ENCODE measurements around the gene RHBDD1.

The RHBDD1 gene

DNA sequence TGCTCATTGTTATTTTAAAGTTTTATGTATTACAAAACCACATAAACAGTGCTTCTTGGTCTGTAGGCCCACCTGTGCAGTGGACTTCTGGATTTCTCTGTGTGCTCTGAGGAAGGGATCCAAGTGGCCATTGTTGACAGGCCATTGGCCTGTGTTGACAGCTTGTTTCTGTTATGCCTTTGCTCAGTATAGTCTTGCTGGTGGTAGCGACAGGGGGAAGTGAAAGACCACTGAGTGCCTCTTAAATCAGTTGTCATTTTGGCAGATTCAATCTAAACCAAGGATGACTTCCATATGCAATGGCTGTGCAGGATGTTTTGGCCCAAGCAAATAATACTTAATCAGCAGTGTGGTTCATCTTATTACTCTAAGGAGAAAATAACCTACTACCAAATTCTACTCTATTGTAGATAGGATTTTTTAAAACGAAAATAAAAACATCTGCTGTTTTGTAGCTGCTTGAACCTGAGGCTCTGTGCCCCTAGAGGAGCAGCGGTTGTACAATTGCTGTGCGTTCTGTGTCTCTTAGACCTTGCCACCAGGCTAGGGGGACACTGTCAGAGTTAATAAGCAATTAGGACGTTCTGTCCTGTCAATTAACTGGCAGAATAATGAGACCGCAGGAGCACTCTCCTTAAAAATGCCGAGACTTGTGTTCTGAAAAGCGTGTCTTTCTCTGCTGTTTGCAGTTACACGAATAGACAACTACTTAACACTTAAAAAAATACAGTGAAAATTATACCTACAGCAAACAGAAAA is 108.2 kb downstream of the RHBDD1 start:
- no peak for DNase-seq

DNA sequence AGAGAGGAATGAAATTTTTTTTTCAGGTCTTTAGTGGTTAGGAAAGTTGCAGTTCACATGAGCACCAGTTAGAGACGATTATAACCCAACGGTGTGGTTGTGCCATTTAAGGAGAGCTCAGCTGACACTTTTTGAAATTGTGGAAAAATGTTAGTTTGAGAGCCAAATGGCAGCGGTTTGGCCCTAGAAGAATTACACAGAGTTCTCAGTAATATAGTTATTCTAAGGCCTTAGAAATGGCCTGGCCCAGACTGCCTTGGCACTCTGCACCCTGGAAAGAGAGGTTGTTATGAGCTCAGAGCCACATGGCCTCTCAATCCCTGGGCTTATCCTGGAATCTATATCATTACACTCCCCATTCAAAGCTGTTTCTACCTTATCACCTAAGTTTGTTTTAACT is 117.4 kb downstream of the RHBDD1 start:
- DNase-seq: no peak

GRCh38 chr2:226953826-226954225 is 118.0 kb downstream of the RHBDD1 start:
- no peak for DNase-seq

- no peak for DNase-seq
Measured at GRCh38 chr2:226956659-226957058, 120.8 kb downstream of the RHBDD1 start.

DNA sequence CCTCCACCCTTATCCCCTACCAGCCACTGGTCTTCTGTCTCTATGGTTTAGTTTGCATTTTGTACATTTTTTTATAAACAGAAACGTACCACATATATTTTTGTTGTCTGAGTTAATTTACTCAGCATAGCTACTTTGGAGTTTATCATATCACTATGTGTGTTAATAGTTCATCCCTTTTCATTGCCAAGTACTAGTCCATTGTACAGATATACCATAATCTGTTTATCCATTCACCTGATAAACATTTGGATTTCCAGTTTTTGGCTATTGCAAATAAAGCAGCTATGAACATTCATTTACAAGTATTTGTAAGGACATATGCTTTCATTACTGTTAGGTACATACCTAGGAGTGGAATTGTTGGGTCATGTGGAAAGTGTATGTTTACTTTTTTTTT is 123.6 kb downstream of the RHBDD1 start:
- DNase-seq: no peak

DNA sequence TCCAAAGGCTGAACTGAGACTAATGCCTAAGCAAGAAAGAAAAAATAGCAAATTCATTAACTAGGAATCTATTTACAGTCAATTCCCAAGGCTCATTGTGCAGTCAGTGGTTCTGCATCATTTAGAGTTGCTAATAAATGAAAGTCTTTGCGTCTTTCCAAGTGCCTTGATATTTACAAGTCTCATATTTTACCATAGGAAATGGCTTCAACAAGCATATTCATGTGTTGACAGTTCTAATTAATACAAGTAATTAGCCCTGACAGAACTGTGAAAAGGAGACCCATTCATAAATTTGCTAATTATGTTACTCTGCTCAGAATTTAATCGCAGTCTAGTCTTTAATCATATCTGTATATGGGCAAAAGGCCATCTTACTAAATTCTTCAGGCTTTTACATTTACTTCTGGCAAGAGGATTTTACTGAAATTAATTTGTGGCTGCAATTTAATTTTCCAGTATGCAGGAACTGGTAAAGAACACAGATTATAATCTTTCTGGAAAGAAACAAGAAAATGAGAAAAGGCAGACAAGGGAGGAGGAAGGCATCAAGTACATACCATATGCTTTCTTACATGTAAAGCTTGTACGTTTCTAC is 126.4 kb downstream of the RHBDD1 start:
- DNase-seq: no peak

- DNase-seq: no peak
Measured at GRCh38 chr2:226963528-226963927, 127.7 kb downstream of the RHBDD1 start.

DNA sequence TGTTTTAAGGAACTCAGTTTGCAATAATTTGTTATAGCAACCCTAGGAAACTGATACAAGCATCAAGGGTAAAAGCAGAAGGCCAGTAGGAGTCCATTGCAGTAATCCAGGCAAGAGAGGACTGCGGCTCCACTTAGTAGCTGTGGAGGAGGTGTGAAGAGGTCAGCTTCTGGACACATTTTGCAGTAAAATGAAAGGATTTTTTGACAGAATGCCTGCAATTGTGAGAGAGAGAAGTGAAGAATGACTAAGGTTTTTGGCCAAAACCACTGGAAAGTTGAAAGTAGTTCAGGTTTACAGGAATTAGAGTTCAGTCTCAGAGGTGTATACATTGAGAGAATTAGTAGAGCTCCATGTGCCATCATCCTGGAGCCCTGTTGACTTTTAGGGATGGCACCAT is 129.5 kb downstream of the RHBDD1 start:
- no peak for DNase-seq

DNA sequence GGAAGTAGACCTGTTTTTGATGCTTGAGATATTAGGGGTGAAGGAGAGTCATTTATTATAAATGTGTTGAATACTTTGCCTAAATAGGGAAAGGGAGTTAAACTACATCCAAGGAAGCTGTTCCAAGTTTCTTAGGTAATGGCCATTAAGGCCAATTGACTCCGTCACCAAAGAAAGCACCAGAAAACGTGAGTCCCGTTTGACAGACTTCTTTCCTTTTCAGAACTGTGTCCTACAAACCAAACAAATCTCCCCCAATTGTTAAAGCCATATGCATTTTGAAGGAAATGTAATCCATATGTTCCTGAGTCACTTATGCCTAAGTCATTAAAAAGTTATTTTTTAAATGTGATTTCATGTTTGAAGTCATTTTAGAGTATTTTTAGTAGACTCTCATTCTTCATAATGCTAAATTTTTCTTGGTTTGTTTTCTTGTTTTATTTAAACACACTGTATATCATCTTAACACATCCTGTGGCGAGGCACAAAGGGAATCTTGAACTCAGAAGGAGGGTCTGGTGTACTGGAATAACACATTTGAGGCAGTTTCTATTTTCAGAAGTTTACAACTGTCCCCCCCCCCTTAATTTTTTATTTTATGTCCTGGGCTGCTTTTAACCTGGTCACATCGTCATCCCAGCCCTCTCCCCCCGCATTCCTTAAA is 133.7 kb downstream of the RHBDD1 start:
- no peak for DNase-seq

DNA sequence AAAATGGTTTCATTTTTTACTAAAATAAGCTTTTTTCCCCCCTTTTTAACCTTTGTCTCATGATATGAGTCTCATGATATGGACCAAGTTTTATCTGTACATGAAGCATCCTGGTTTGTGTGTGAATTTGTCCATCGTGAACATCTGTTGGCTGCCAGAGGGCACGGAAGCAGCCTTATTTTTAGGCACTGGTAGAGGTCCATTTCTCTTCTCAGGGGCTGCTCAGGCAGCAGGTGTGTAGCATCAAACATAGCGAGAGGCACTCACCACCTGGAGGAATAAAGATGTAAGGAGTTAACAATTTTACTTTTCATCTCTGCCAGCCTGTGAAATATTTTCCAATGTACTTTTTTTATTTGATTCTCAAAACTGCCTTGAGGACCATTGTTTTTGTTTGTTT is 134.5 kb downstream of the RHBDD1 start:
- no peak for DNase-seq

DNA sequence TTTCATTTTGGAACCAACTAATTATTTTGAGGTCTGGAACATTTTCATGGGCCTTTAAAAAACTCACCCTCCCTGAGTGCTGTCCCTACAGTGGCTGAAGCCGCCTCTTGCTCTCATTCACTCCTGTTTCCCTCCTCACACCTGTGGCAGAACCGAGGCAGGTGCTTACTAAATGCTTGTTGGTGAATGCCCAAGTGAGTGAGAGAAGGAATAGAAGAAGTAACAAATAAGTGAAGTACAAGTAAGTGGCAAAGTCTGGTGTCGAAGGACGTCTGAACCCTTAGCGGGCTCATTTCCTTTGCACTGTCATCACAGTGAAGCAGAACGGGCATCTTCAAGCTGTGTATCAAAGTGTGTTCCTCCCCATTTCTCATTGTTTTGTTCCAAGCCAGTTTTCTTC is 135.2 kb downstream of the RHBDD1 start:
- no peak for DNase-seq

DNA sequence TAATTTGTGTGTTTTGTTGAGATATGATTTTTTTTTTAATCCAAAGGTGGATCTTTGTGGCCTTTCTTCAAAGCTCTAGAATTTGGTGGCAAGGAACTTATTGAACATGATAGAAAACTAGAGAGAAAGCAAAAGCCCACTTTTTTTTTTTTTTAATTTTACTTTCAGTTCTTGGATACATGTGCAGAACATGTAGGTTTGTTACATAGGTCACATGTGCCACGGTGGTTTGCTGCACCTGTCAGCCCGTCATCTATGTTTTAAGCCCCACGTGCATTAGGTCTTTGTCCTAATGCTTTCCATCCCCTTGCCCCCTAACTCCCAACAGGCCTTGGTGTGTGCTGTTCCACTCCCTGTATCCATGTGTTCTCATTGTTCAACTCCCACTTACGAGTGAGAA is 135.9 kb downstream of the RHBDD1 start:
- no peak for DNase-seq

GRCh38 chr2:226973816-226974215 is 138.0 kb downstream of the RHBDD1 start:
- no peak for DNase-seq

- no peak for DNase-seq
Measured at GRCh38 chr2:226977775-226978190, 141.9 kb downstream of the RHBDD1 start.

DNA sequence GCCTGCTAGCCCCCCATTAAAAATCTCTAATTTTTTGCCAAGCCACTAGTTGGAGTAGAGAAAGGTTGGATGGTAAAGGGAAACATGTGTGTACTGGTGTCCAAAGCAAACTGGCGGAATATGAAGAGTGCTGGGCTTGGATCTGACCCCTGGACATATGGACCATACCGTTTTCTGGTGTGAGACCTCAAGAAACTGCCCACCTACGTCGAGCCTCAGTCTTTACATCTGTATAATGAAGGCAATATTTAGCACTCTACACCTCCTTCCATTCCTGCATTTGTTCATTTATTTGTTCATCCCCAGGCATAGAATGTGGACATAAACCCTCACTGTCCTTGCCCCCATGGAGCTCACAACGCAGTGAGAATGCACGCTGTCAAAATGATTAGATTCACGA is 142.4 kb downstream of the RHBDD1 start:
- no peak for DNase-seq

DNA sequence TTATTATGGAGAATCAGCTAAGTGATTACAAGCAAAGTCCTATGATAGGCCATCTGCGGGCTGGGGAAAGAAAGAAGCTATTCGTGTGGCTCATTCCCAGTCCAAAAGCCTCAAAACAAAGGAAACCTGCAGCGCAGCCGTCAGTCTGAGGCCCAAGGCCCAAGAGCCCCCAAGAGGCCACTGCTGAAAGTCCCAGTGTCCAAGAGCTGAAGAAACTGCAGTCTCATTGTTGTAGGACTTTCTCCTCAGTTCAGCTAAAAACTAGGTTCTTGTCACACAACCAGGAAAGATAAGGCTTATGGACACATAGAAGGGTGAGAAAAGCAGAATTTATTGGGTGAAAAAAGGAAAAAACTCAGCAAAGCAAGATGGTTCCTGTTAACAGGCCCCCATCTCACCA is 143.2 kb downstream of the RHBDD1 start:
- no peak for DNase-seq

- DNase-seq: no peak
Measured at GRCh38 chr2:226981791-226982326, 146.0 kb downstream of the RHBDD1 start.

DNA sequence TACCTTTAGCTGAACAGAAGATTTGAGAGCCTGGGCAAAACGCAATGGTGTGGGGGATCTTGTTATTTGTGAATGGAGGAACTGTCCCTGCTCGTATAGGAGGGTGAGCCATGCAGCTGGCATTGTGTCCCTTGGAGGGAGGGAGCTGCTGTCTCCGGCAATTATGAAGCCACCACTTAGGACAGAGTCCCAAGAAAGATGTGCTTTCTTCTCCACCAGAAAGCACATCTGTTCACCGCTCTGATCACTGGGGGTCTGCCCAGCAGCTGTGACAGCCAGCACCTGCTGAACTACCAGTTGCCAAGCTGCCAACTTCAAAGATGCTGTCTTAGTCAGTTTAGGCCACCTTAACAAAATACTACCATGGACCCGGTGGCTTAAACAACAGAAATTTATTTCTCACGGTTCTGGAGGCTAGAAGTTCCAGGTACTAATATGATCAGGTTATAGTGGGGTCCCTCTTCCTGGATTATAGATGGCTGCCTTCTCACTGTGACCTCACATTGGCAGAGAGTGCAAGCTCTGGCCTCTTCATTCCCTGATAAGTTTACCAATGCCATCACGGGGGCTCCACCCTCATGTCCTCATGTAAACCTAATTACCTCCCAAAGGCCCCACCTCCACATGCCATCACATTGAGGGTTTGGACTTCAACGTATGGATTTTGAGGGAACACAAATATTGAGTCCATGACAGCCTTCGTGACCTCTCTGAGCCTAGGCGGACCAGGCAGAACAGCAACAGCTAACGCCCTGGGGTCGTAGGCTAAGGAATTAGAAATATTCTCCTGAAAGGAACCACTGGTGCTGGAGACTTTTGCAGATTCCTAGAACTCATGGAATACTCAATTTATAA is 148.3 kb downstream of the RHBDD1 start:
- DNase-seq: no peak

DNA sequence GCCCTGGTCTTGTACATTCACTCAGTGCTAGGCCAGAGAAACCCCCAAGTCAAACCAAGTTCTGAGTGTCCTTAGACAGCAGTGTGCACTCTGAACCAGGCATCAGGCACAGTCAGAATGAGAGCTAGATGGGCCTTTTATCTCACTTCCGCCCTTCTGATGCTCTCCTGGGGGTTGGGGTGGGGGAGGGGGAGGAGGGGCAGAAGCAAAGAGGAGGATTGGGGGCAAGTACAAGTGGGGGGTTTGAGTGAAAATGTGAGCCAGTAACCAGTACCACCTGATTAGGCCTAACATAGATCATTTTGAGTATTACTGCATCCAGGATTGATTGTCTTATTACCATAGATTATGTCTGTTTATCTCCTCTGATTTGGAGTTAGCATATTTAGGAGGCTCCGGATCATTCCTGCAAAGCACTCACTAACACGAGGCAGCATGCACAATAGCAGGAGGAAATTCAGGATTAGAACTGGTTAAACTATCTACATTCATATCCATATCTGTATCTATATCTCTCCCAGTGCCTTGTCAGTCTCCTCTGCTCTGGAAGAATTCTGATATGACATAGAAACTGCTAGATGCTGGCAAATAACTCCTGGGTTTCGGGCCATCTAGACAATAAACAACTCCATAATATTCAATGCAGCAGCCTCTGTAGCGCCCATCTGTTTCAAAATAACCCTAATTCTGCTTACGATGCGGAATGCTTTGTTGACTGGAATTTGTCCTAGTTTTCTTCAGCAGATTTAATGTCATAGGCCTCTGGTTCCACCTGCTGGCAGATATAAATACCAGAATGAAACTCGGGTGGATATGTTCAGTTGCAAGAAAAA is 149.1 kb downstream of the RHBDD1 start:
- no peak for DNase-seq

DNA sequence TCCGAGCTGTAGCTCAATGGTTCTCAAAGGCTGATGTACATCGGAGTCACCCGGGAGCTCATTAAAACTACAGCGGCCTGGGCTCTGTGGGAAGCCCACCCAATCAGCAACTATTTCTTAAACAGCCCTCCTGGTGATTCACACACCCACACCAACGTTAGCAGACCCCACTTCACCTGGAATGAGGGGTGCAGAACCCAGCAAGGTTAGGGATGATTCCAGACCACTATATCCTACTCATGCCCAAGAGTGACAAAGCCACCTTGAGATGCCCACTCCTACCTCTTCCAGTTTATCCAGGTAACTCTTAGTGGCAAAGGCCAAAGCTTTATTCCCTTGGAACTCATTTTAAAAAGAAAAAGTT is 149.7 kb downstream of the RHBDD1 start:
- DNase-seq: no peak

- DNase-seq: no peak
Measured at GRCh38 chr2:226991663-226992062, 155.8 kb downstream of the RHBDD1 start.

GRCh38 chr2:226993171-226993570 is 157.3 kb downstream of the RHBDD1 start:
- DNase-seq: no peak

All from CD4-positive, alpha-beta T cell treated with Interferon gamma for 1 hour (primary cell).